Effector CD4-positive, alpha-beta T cell (primary cell): ENCODE measurements around the gene PHOSPHO1.

Experiments used
- DNase-seq: peaks from one replicate; pipeline ENCODE4 v3.0.0-alpha.2; 2020

PHOSPHO1 gene

GRCh38 chr17:49241692-49242397 lies 11.3 kb upstream of the PHOSPHO1 start:
- no peak for DNase-seq

- DNase-seq, result no peak
These were observed 10.5 kb upstream of the PHOSPHO1 start for GRCh38 chr17:49241040-49241439.

GRCh38 chr17:49240619-49241018 lies 10.0 kb upstream of the PHOSPHO1 start:
- no peak for DNase-seq

GRCh38 chr17:49239963-49240362 lies 9.4 kb upstream of the PHOSPHO1 start:
- DNase-seq, result no peak

- DNase-seq, result no peak
These were observed 5.3 kb upstream of the PHOSPHO1 start for GRCh38 chr17:49235896-49236295.

GRCh38 chr17:49234509-49235080 lies 4.0 kb upstream of the PHOSPHO1 start:
- DNase-seq, result no peak

GRCh38 chr17:49231563-49231894 lies 942 bp upstream of the PHOSPHO1 start:
- no peak for DNase-seq

GRCh38 chr17:49229805-49230600 lies 584 bp downstream of the PHOSPHO1 start:
- DNase-seq, result no peak

- no peak for DNase-seq
These were observed 1.3 kb downstream of the PHOSPHO1 start for GRCh38 chr17:49229076-49229804.

GRCh38 chr17:49227436-49228261 lies 2.9 kb downstream of the PHOSPHO1 start:
- peak; percentile 75 for DNase-seq

GRCh38 chr17:49226771-49227435 lies 3.7 kb downstream of the PHOSPHO1 start:
- DNase-seq, result no peak

GRCh38 chr17:49225554-49226236 lies 4.9 kb downstream of the PHOSPHO1 start:
- no peak for DNase-seq

GRCh38 chr17:49224997-49225337 lies 5.6 kb downstream of the PHOSPHO1 start:
- no peak for DNase-seq

GRCh38 chr17:49224198-49224996 lies 6.2 kb downstream of the PHOSPHO1 start:
- peak; percentile 32 for DNase-seq

GRCh38 chr17:49223517-49224197 lies 6.9 kb downstream of the PHOSPHO1 start:
- DNase-seq, result peak; percentile 55

GRCh38 chr17:49223168-49223516 lies 7.4 kb downstream of the PHOSPHO1 start:
- DNase-seq, result no peak

GRCh38 chr17:49219987-49220386 lies 10.6 kb downstream of the PHOSPHO1 start:
- DNase-seq, result no peak

- DNase-seq, result no peak
These were observed 11.4 kb downstream of the PHOSPHO1 start for GRCh38 chr17:49218941-49219913.
